A549 (cell line): ENCODE results near the gene UGT1A7. TPM values are rescaled to one million over a fixed set of nuclear protein-coding genes. Genes with fewer than 3 reads are reported as not detected.

Experiments
- ATAC-seq, 2 experiments: fragments of 200-7000 bp in 1 of 2; fragments of >200 bp in 1 of 2; cut with Nextera tagmentation in 1 of 2; cut with Tn5 transposase in 1 of 2; 3 replicates each; pipeline versions ENCODE4 v1.8.0 to v1.9.1; 2018 to 2020; ENCODE audit warnings: mild to moderate bottlenecking in 1 of 2, moderate library complexity in 1 of 2
- CTCF ChIA-PET: fragments of 300-600 bp; sonication (Branson Sonifier 250); formaldehyde crosslinking; extraction: SDS; loops from one replicate; lab custom pipeline; 2021; ENCODE audit warnings: antibody characterized with exemption, inconsistent platforms; lab: Yijun Ruan, JAX
- POLR2A ChIA-PET: fragments of 350-600 bp; formaldehyde crosslinking; extraction: SDS; loops from one replicate; lab custom pipeline; 2021; ENCODE audit warnings: antibody characterized with exemption, inconsistent platforms; lab: Yijun Ruan, JAX
- DNase-seq, 2 experiments: peaks; one replicate each; pipeline versions ENCODE4 v3.0.0 to v3.0.0-alpha.2; 2011 to 2016; ENCODE audit warnings: low read depth in 1 of 2, low spot score in 1 of 2
- FAIRE-seq: peaks from 2 replicates; lab custom pipeline; 2011; peaks lifted over from hg19 to GRCh38; lab: Jason Lieb, UNC
- H3K27ac ChIP-seq, 2 experiments: fragments of >200 bp; sonication (Bioruptor Twin); formaldehyde crosslinking; 3 replicates each; pipeline ENCODE4 v1.5.1; 2016 to 2017
- H3K4me1 ChIP-seq: fragments of >200 bp; sonication (Bioruptor Twin); formaldehyde crosslinking; 3 replicates; pipeline ENCODE4 v1.6.1; 2016
- H3K4me2 ChIP-seq: fragments of >200 bp; sonication (Bioruptor Twin); formaldehyde crosslinking; 3 replicates; pipeline ENCODE4 v1.6.1; 2016
- H3K4me3 ChIP-seq: fragments of >200 bp; sonication (Bioruptor Twin); formaldehyde crosslinking; 3 replicates; pipeline ENCODE4 v1.5.1; 2016
- H3K9me3 ChIP-seq: fragments of >200 bp; sonication (Bioruptor Twin); formaldehyde crosslinking; 3 replicates; pipeline ENCODE4 v1.6.1; 2016
- ATOH8 ChIP-seq: fragments of 250-450 bp; sonication (Bioruptor Pico); IDR thresholded peaks from 2 replicates; pipeline ENCODE4 v1.5.0; 2020; ENCODE audit warnings: low read depth, mild to moderate bottlenecking, moderate library complexity
- CEBPB ChIP-seq, 2 experiments: fragments of >200 bp in 1 of 2; sonication (Bioruptor Twin) in 1 of 2; formaldehyde crosslinking in 1 of 2; IDR thresholded peaks; 2 replicates each; pipeline ENCODE4 v1.6.1; 2012 to 2016
- CHD2 ChIP-seq: fragments of 150-350 bp; IDR thresholded peaks from 2 replicates; pipeline ENCODE4 v1.6.1; 2014; ENCODE audit warnings: low read length; ENCODE audit not compliant: partially characterized antibody
- ESRRA ChIP-seq: fragments of 150-350 bp; IDR thresholded peaks from 2 replicates; pipeline ENCODE4 v1.6.1; 2014; ENCODE audit warnings: mild to moderate bottlenecking, low read length, borderline replicate concordance
- FOXS1 ChIP-seq: fragments of 250-450 bp; sonication (Bioruptor Pico); IDR thresholded peaks from 2 replicates; pipeline ENCODE4 v1.5.0; 2020; ENCODE audit warnings: mild to moderate bottlenecking, moderate library complexity
- HOXA7 ChIP-seq: fragments of 250-450 bp; sonication (Bioruptor Pico); IDR thresholded peaks from 2 replicates; pipeline ENCODE4 v1.5.0; 2020; ENCODE audit warnings: mild to moderate bottlenecking, moderate library complexity
- HOXB13 ChIP-seq: fragments of 250-450 bp; sonication (Bioruptor Pico); IDR thresholded peaks from 2 replicates; pipeline ENCODE4 v1.5.0; 2020; ENCODE audit warnings: low read depth, mild to moderate bottlenecking, moderate library complexity
- HOXB5 ChIP-seq: fragments of 250-450 bp; sonication (Bioruptor Pico); IDR thresholded peaks from 2 replicates; pipeline ENCODE4 v1.5.0; 2020; ENCODE audit warnings: mild to moderate bottlenecking, moderate library complexity
- KDM5A ChIP-seq: fragments of 200-600 bp; sonication (generic); IDR thresholded peaks from 2 replicates; pipeline ENCODE4 v1.6.1; 2016; ENCODE audit warnings: antibody characterized with exemption, mild to moderate bottlenecking
- MAFK ChIP-seq: fragments of 450-650 bp; IDR thresholded peaks from 2 replicates; pipeline ENCODE4 v1.6.1; 2014; ENCODE audit not compliant: partially characterized antibody
- MYC ChIP-seq: IDR thresholded peaks from 2 replicates; pipeline ENCODE4 v1.6.1; 2012; ENCODE audit warnings: mild to moderate bottlenecking, inconsistent platforms, low read length, improper control_type of control experiment, borderline replicate concordance
- NFE2L2 ChIP-seq: fragments of 150-350 bp; conservative IDR thresholded peaks from 2 replicates; pipeline ENCODE4 v1.6.1; 2014; ENCODE audit warnings: low read length
- NR3C1 ChIP-seq: fragments of >200 bp; sonication (Bioruptor Twin); formaldehyde crosslinking; IDR thresholded peaks from 3 replicates; pipeline ENCODE4 v1.6.1; 2017
- RAD21 ChIP-seq, 2 experiments: fragments of >200 bp in 1 of 2; sonication (Bioruptor Twin) in 1 of 2; formaldehyde crosslinking in 1 of 2; IDR thresholded peaks in 1 of 2; conservative IDR thresholded peaks in 1 of 2; 2 replicates in 1 of 2; 3 replicates in 1 of 2; pipeline ENCODE4 v1.6.1; 2012 to 2018; ENCODE audit warnings: inconsistent platforms in 1 of 2
- RARB ChIP-seq: fragments of 250-450 bp; sonication (Bioruptor Pico); IDR thresholded peaks from 2 replicates; pipeline ENCODE4 v1.8.0; 2021; ENCODE audit warnings: mild to moderate bottlenecking, moderate library complexity
- RNF2 ChIP-seq: fragments of 200-600 bp; sonication (generic); IDR thresholded peaks from 2 replicates; pipeline ENCODE4 v1.6.1; 2016; ENCODE audit warnings: low read depth, mild to moderate bottlenecking, antibody characterized with exemption, moderate library complexity, borderline replicate concordance
- TFCP2L1 ChIP-seq: fragments of 250-450 bp; sonication (Bioruptor Pico); IDR thresholded peaks from 2 replicates; pipeline ENCODE4 v1.5.0; 2021; ENCODE audit warnings: mild to moderate bottlenecking
- TP53 ChIP-seq: fragments of 250-450 bp; sonication (Bioruptor Pico); IDR thresholded peaks from 2 replicates; pipeline ENCODE4 v1.5.0; 2021; ENCODE audit warnings: mild to moderate bottlenecking, moderate library complexity
- USF2 ChIP-seq: fragments of 450-650 bp; IDR thresholded peaks from 2 replicates; pipeline ENCODE4 v1.6.1; 2014; ENCODE audit warnings: antibody characterized with exemption
- ZNF302 ChIP-seq: fragments of 250-450 bp; sonication (Bioruptor Pico); IDR thresholded peaks from 2 replicates; pipeline ENCODE4 v1.9.0; 2021; ENCODE audit warnings: inconsistent platforms, mild to moderate bottlenecking, moderate library complexity
- ZSCAN20 ChIP-seq: fragments of 250-450 bp; sonication (Bioruptor Pico); IDR thresholded peaks from 2 replicates; pipeline ENCODE4 v1.8.0; 2022; ENCODE audit warnings: mild to moderate bottlenecking, moderate library complexity
- WGBS: methylation state at CpG from one replicate; pipeline ENCODE4 v1.1.6; 2017; ENCODE audit errors: missing lambda C conversion rate; 5-methylcytosine and 5-hydroxymethylcytosine counted together
- polyA plus RNA-seq, 4 experiments: library from polyadenylated mRNA; depleted of rRNA in 3 of 4; stranded (reverse); fragments of >200 nt; fragmentation: RNase III in 1 of 4; extraction: RNeasy Plus Mini Kit Qiagen cat#74134 plus additional on column Dnase treatment in 1 of 4; gene quantifications; 2 replicates in 3 of 4; 3 replicates in 1 of 4; pipeline ENCODE4 v1.2.3, GENCODE V29; 2011 to 2017

The UGT1A7 gene
- polyA plus RNA-seq, 2 of the 4 experiments (the other 2 are of a cell fraction): 8.9 to 9.8 TPM

- TF ChIP-seq ESRRA (peak; percentile 46; the same call in 1 of the 2 replicates), HOXB5 (peak; percentile 22; the same call in 1 of the 2 replicates), HOXA7 (CRISPR knock-in tag) (no peak), CEBPB (IDR thresholded peaks at IDR 0.05) (peak; percentile 92 to 94), RARB (CRISPR knock-in tag) (peak; percentile 90)
Measured at GRCh38 chr2:233756429-233757081, 74.9 kb downstream of the UGT1A7 start (continued).

- DNase-seq: no peak
- H3K9me3 ChIP-seq: peaks cover 24% of the 10 kb centered on the region
- TF ChIP-seq RNF2 (no peak), ZSCAN20 (CRISPR knock-in tag) (no peak), MYC (no peak), TFCP2L1 (CRISPR knock-in tag) (no peak), CHD2 (no peak), RAD21 (conservative IDR thresholded peaks at IDR 0.05 in 1 of 2, IDR thresholded peaks at IDR 0.05 in 1 of 2) (no peak)
- TF ChIP-seq, all 56 proteins: peak for 0
- no peak for FAIRE-seq
- peak overlapping the region; percentile 91 to 94 for H3K27ac ChIP-seq
- ChIA-PET CTCF (interaction anchor here (1.6 kb wide), 1 partner anchor 75 kb away, joined by 5 read pairs; no protein-coding TSS in a partner anchor), POLR2A (interaction anchor here (1.0 kb wide), 1 partner anchor 75 kb away, joined by 3 read pairs; no protein-coding TSS in a partner anchor)
- H3K4me3 ChIP-seq: no peak overlapping the region
- peak overlapping the region; percentile 57; the same call in 2 of the 3 replicates for H3K4me2 ChIP-seq
- ATAC-seq: no peak
- H3K4me1 ChIP-seq: peaks cover 46% of the 10 kb centered on the region
Measured at GRCh38 chr2:233758141-233758540, 76.4 kb downstream of the UGT1A7 start.

- TF ChIP-seq NFE2L2 (no peak), RAD21 (conservative IDR thresholded peaks at IDR 0.05 in 1 of 2, IDR thresholded peaks at IDR 0.05 in 1 of 2) (no peak), MAFK (no peak), TFCP2L1 (CRISPR knock-in tag) (no peak), RARB (CRISPR knock-in tag) (no peak), NR3C1 (no peak), HOXB13 (CRISPR knock-in tag) (no peak), ESRRA (no peak), ZNF302 (no peak), ATOH8 (CRISPR knock-in tag) (no peak), KDM5A (no peak), TP53 (no peak), FOXS1 (CRISPR knock-in tag) (no peak), USF2 (no peak)
- TF ChIP-seq, all 56 proteins: peak for 0
- H3K4me2 ChIP-seq: no peak overlapping the region
Measured at GRCh38 chr2:233758849-233759248, 77.1 kb downstream of the UGT1A7 start.

More at GRCh38 chr2:233758849-233759248, 77.1 kb downstream of the UGT1A7 start:
- ChIA-PET POLR2A (no interaction called here), CTCF (interaction anchor here (1.1 to 2.5 kb wide), 2 partner anchors 22 to 74 kb away, joined by 3 to 9 read pairs; no protein-coding TSS in a partner anchor)
- Histone ChIP-seq H3K27ac (peak overlapping the region; percentile 91 to 94), H3K9me3 (peaks cover 17% of the 10 kb centered on the region; the same call in 2 of the 3 replicates), H3K4me1 (peaks cover 53% of the 10 kb centered on the region), H3K4me3 (no peak overlapping the region)
- FAIRE-seq (no peak), ATAC-seq (no peak), DNase-seq (no peak)
- 97% methylated on average over 2 of the region's 2 CpGs for WGBS
